Stimulated activated CD4-positive, alpha-beta T cell treated with anti-CD3 and anti-CD28 coated beads, Interleukin-12 subunit alpha, Interleukin-12 subunit beta, amount 100 ng/mL, for 24 hours (primary cell): ENCODE data around the gene MRPS26.
"Not testable (repeated sequence)": the region's sequence is repeated elsewhere in the genome, so short reads cannot be mapped to it uniquely, and the experiment has no call there.

Source experiments
- DNase-seq, 2 experiments: peaks; one replicate each; pipeline ENCODE4 v3.0.0-alpha.2; 2020; ENCODE audit warnings: low read depth in 2 of 2

MRPS26 gene

DNA sequence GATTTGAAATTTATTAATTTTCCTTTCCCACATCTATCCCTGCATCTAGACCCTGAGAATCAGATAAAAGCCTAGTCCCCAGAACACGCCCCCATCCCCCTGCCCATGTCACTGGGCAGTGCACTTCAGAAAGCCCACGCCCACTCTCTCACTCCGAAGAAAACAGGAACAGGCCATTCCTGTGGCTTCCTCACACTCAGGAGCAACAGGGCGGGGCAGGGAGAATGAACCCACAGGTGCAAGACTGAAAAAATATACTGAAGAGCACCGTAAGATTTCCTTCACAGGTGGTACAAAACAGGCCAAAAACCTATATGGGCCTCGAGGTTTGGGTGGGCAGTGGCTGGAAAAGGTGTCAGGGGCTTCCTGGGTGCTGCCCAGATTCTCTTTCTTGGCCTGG, 29.0 kb downstream of the MRPS26 start:
- no peak for DNase-seq

DNA sequence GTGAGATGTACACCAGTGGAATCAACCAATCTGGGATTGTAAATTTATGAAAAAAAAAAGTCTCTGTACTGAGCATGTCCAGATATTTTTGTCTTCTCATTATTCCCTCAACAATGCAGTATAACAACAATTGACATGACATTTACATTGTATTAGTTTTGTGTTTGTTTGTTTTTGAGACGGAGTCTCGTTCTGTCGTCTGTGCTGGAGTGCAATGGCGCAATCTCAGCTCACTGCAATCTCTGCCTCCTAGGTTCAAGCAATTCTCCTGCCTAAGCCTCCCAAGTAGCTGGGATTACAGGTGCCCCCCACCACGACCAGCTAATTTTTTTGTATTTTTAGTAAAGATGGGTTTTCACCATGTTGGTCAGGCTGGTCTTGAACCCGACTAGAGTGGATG, 29.5 kb downstream of the MRPS26 start:
- not testable (repeated sequence) for DNase-seq

- no peak for DNase-seq
These were observed 31.8 kb downstream of the MRPS26 start for GRCh38 chr20:3077618-3078134.

DNA sequence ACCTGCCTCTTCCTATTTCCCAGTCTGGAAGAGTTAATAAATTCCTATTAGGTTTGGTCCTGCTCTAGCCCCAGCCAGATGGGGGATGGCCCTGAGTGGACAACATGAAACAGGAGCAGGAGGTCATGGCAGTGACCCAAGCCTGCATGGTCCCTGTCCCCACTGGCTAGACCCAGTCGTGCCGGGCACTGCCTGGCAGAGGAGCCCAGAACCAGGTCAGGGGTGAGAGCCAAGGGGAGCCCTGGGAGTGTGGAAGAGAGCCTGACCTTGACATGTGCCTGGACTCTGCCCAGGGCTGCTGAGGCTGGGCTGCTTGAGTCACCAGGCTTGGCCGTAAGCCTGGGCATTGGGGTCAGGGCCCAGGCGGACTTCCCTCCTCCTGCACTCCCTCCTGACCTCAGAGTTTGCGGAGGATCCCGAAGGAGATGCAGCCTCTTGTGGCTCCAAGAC, 35.1 kb downstream of the MRPS26 start:
- DNase-seq = no peak

- no peak for DNase-seq
These were observed 35.8 kb downstream of the MRPS26 start for GRCh38 chr20:3081641-3082040.

DNA sequence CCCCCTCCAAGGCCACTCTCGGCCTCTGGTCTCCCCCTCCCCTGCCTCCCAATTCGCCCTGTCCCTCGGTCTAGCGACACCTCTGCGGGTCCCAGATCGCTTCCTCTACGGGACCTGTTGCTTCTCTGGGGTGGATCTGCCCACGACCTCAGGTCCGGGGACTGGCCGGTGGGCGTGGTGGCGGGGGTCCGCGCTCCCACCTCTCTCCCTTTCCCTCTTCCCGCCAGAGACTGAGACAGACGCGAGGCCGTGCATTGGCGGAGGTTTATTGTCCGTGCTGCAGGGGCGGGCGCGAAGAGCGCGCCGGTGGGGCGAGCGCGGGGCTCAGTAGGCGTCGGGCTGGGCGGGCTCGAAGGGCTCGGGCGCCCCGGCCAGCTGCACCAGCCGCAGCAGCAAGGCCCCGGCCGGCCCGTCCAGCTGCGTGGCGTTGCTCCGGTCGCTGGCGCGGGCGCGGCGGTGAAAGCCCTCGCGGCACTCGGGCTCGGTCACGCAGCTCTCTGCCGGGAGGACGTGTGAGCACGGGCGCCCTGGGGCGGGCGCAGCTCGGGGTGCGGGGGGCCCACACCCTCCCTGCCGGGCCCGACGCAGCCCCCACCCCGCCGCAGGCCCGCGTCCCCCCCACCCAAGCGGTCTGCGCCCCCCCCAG, 36.6 kb downstream of the MRPS26 start:
- DNase-seq = no peak

- DNase-seq = no peak
These were observed 37.4 kb downstream of the MRPS26 start for GRCh38 chr20:3082955-3083952.

GRCh38 chr20:3084283-3084985, 38.6 kb downstream of the MRPS26 start, which contains the start of gene AVP:
Gene AVP (minus strand): TSS chr20:3084724. CDS start chr20:3084674, 50 bp downstream.
- DNase-seq = no peak

GRCh38 chr20:3084986-3085360, 39.1 kb downstream of the MRPS26 start:
- no peak for DNase-seq

DNA sequence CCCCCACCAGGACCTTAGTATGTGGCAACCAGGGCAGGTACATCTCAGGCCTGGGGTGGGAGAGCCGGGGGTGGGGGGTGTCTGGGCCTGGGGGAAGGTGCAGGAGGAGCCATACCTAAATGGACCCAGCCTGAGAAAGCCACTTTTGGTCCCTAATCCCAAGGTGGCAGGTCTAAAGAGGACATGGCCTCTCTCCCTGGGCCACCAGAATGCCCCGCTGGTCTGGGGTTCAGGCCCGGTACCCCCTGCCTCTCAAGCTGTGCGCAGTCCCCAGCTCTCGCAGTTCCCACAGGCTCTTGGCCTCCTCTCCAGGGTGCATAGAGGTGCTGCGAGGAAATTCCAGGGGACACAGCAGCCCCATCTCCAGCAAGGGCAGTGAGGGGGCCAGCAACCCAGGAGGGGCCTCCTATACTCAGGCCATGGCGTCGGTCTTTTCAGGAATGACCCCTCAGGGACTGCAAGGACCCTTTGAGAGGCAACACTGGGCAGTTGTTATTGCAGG, 39.8 kb downstream of the MRPS26 start:
- DNase-seq = no peak

DNA sequence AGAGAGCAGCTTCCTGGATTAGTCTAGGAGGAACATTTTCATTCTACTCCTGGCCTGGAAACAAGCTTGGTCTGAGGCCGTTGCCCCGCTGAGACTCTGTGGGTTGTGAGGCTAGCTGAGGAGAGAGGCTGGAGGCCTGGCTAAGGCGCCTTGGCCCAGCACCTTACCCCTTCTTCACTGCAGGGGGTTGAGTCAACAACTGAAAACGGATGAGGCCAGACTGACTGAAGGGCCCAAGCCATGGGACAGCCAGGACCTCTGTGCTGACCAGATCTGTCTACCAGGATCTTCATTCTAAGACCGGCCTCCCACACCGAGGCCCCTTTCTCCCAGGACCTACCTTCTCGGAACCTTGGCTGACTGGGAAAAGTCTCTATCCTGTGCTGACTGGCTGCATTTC, 42.2 kb downstream of the MRPS26 start:
- DNase-seq = no peak

GRCh38 chr20:3090565-3090964, 44.7 kb downstream of the MRPS26 start:
- DNase-seq = no peak

DNA sequence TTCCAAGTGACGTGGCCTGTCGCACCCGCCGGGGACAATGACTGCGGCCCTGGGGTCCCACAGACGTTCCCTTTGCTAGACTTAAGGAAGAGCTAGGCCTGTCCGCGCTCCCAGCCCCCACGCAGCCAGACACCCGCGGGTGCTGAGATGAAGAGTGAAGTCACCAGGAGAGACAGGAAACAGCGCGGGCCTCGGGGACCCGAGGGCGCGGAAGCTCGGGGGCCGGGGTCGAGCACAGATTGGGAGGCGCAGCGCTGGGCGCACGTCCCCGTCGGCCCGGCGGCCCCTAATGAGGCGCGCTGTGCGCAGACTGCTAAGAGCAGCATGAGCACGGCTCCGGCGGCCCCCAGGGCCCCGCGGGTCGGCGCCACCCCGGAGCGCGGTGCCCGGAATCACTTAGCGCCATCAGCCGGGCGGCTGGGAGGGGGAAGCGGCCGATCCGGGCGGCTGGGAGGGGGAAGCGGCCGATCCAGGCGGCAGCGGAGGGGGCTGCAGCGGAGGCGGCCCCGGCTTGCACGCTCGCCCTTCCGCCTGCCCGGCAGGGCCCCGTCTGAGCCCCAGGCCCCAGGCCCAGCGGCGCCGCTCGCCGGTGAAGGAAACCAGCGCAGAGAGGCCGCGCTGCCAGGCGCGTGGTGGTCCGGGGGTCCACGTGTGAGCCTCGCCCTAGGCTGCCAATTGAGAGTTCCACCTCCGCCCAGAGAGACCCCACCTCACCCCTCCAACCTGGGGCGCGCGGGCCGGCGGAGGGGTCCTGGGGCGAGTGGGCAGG, 46.9 kb downstream of the MRPS26 start:
- DNase-seq = no peak

- no peak for DNase-seq
These were observed 48.1 kb downstream of the MRPS26 start for GRCh38 chr20:3093861-3094361.

DNA sequence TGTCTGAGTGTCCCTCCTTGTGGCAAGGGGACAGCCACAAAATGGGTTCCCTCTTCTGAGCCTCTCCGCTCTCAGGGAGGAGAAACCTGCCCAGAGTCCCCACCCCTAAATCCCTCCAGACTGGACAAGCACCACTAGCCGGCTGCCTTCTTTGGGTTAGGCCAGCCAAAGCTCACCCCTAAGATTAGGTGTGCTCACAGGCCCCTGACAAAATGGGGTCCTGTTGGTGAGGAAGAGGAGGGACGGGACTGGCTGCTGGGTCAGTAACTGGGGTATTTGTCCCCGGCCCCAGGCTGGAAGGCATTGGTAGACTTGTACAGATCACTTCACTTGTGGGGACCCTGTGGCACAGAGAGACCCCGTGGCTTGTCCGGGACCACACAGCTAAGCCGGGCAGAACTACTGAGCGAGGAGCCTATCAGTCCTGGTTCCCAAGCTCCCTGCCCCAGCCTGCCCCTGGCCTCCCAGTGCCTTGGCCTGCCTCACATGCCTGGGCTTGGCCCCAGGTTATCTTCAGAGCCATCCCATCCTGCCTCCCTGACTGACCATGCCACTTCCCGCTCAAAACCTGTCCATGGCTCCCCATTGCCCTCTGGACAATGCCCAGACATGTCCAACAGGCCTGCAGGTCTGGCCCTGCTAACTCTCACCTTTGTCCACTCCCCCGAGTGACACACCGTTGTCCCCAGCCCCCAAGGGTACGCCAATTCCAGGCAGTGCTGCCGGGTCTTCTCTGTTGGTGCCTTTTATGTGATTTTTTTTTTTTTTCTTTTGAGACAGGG, 49.2 kb downstream of the MRPS26 start:
- no peak for DNase-seq
